MM.1S (cell line): Measurements from ENCODE around the gene UCN3.

Experiments used
- EZH2 ChIP-seq: fragments of 300-600 bp; sonication (generic); optimal IDR thresholded peaks from 2 replicates; pipeline ENCODE3; 2017; ENCODE audit warnings: low read depth, mild to moderate bottlenecking, antibody characterized with exemption, low read length, mixed read lengths
- TF ChIP-seq, protein P1 (sequence below): fragments of 300-600 bp; sonication (generic); IDR thresholded peaks from 2 replicates; pipeline ENCODE4 v1.5.1; 2016; ENCODE audit warnings: antibody characterized with exemption, low read length, mixed read lengths

DNA sequence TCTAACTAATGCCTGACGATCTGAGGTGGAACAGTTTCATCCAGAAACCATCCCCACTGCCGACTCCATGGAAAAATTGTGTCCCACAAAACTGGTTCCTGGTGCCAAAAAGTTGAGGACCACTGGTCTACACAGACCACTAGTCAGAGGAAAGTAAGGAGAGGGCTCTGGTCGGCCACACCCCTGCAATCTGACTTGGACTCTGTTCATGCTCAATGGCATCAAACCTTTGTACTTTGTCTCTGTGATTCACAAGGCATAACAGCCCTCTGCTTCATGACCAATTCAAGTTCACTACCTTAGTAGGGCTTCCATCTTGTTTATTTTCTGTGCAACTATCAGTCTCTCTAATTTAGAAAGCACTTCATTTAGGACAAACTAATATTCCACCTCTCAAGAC is 38.0 kb downstream of the UCN3 start:
- TF ChIP-seq EZH2 = no peak
- TF ChIP-seq, protein P1, sequence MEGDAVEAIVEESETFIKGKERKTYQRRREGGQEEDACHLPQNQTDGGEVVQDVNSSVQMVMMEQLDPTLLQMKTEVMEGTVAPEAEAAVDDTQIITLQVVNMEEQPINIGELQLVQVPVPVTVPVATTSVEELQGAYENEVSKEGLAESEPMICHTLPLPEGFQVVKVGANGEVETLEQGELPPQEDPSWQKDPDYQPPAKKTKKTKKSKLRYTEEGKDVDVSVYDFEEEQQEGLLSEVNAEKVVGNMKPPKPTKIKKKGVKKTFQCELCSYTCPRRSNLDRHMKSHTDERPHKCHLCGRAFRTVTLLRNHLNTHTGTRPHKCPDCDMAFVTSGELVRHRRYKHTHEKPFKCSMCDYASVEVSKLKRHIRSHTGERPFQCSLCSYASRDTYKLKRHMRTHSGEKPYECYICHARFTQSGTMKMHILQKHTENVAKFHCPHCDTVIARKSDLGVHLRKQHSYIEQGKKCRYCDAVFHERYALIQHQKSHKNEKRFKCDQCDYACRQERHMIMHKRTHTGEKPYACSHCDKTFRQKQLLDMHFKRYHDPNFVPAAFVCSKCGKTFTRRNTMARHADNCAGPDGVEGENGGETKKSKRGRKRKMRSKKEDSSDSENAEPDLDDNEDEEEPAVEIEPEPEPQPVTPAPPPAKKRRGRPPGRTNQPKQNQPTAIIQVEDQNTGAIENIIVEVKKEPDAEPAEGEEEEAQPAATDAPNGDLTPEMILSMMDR = no peak
